Measurements from ENCODE around the gene SSTR1.
"Not testable (repeated sequence)": the region's sequence is repeated elsewhere in the genome, so short reads cannot be mapped to it uniquely, and the experiment has no call there.

Gene SSTR1

GRCh38 chr14:38207736-38208617 lies at the start of gene SSTR1:
SSTR1 (plus strand) TSS chr14:38207904; CDS start chr14:38209390, 1,486 bp downstream.
- DNase-seq (ENCODE audit: low read depth, low spot score): no peak

GRCh38 chr14:38158468-38158867 lies 49.2 kb upstream of the SSTR1 start:
- DNase-seq (ENCODE audit: low read depth, low spot score): no peak

GRCh38 chr14:38168416-38168815 lies 39.3 kb upstream of the SSTR1 start:
- no peak for DNase-seq (ENCODE audit: low read depth, low spot score)

GRCh38 chr14:38171197-38171596 lies 36.5 kb upstream of the SSTR1 start:
- DNase-seq (ENCODE audit: low read depth, low spot score): no peak

- no peak for DNase-seq (ENCODE audit: low read depth, low spot score)
These were observed 33.0 kb upstream of the SSTR1 start for GRCh38 chr14:38174711-38175110.

GRCh38 chr14:38175658-38176057 lies 32.0 kb upstream of the SSTR1 start:
- no peak for DNase-seq (ENCODE audit: low read depth, low spot score)

- no peak for DNase-seq (ENCODE audit: low read depth, low spot score)
These were observed 31.3 kb upstream of the SSTR1 start for GRCh38 chr14:38176379-38176778.

- DNase-seq (ENCODE audit: low read depth, low spot score): no peak
These were observed 23.6 kb upstream of the SSTR1 start for GRCh38 chr14:38184132-38184531.

GRCh38 chr14:38185671-38186070 lies 22.0 kb upstream of the SSTR1 start:
- no peak for DNase-seq (ENCODE audit: low read depth, low spot score)

GRCh38 chr14:38186216-38186615 lies 21.5 kb upstream of the SSTR1 start:
- DNase-seq (ENCODE audit: low read depth, low spot score): no peak

- no peak for DNase-seq (ENCODE audit: low read depth, low spot score)
These were observed 20.2 kb upstream of the SSTR1 start for GRCh38 chr14:38187528-38187927.

- no peak for DNase-seq (ENCODE audit: low read depth, low spot score)
These were observed 17.6 kb upstream of the SSTR1 start for GRCh38 chr14:38189930-38190726.

- DNase-seq (ENCODE audit: low read depth, low spot score): not testable (repeated sequence)
These were observed 16.9 kb upstream of the SSTR1 start for GRCh38 chr14:38190846-38191245.

- not testable (repeated sequence) for DNase-seq (ENCODE audit: low read depth, low spot score)
These were observed 16.2 kb upstream of the SSTR1 start for GRCh38 chr14:38191491-38191890.

GRCh38 chr14:38197001-38197783 lies 10.5 kb upstream of the SSTR1 start:
- DNase-seq (ENCODE audit: low read depth, low spot score): no peak

GRCh38 chr14:38197784-38198335 lies 9.8 kb upstream of the SSTR1 start:
- no peak for DNase-seq (ENCODE audit: low read depth, low spot score)

- no peak for DNase-seq (ENCODE audit: low read depth, low spot score)
These were observed 9.3 kb upstream of the SSTR1 start for GRCh38 chr14:38198425-38198824.

GRCh38 chr14:38199076-38199475 lies 8.6 kb upstream of the SSTR1 start:
- DNase-seq (ENCODE audit: low read depth, low spot score): no peak

GRCh38 chr14:38199739-38200138 lies 8.0 kb upstream of the SSTR1 start:
- no peak for DNase-seq (ENCODE audit: low read depth, low spot score)

- no peak for DNase-seq (ENCODE audit: low read depth, low spot score)
These were observed 6.4 kb upstream of the SSTR1 start for GRCh38 chr14:38201137-38201828.

Data from activated CD4-positive, CD25-positive, alpha-beta regulatory T cell treated with anti-CD3 and anti-CD28 coated beads, Interleukin-2, amount 50 U/mL, for 16 hours (primary cell).